GM23338 (cell line): ENCODE data around the gene MIEF2. TPM values are rescaled to one million over a fixed set of nuclear protein-coding genes. Genes with fewer than 3 reads are reported as not detected.

Experiments used
- ATAC-seq: fragments of 200-7000 bp; cut with Tn5 transposase; 3 replicates; pipeline ENCODE4 v1.9.1; 2020
- DNase-seq: peaks from one replicate; pipeline ENCODE4 v3.0.0-alpha.2; 2015; ENCODE audit warnings: low spot score
- H2AFZ ChIP-seq: fragments of 200-600 bp; sonication (generic); 2 replicates; pipeline ENCODE4 v1.8.0; 2016; ENCODE audit warnings: antibody characterized with exemption, mild to moderate bottlenecking, moderate library complexity
- H3F3A ChIP-seq: fragments of 200-600 bp; sonication (generic); replicated peaks from 2 replicates; pipeline ENCODE4 v1.8.0; 2017; ENCODE audit warnings: antibody characterized with exemption, mixed run types, low read depth
- H3K27ac ChIP-seq: fragments of 200-600 bp; sonication (generic); 2 replicates; pipeline ENCODE4 v1.6.1; 2016; ENCODE audit warnings: low read depth
- H3K27me3 ChIP-seq: fragments of 200-600 bp; sonication (generic); 2 replicates; pipeline ENCODE4 v1.8.0; 2016; ENCODE audit warnings: mild to moderate bottlenecking, mixed run types, moderate library complexity; ENCODE audit not compliant: insufficient read depth
- H3K36me3 ChIP-seq: fragments of 200-600 bp; sonication (generic); 2 replicates; pipeline ENCODE4 v1.8.0; 2016; ENCODE audit warnings: mild to moderate bottlenecking; ENCODE audit not compliant: insufficient read depth
- H3K4me1 ChIP-seq: fragments of 200-600 bp; sonication (generic); 2 replicates; pipeline ENCODE4 v1.8.0; 2016; ENCODE audit warnings: mild to moderate bottlenecking, moderate library complexity; ENCODE audit not compliant: insufficient read depth
- H3K4me2 ChIP-seq: fragments of 200-600 bp; sonication (generic); 2 replicates; pipeline ENCODE4 v1.7.1; 2017; ENCODE audit warnings: mixed run types
- H3K4me3 ChIP-seq: fragments of 200-600 bp; sonication (generic); 2 replicates; pipeline ENCODE4 v1.6.1; 2016; ENCODE audit warnings: mixed run types
- H3K79me2 ChIP-seq: fragments of 200-600 bp; sonication (generic); replicated peaks from 2 replicates; pipeline ENCODE4 v1.8.0; 2017; ENCODE audit warnings: mild to moderate bottlenecking; ENCODE audit not compliant: insufficient read depth
- H3K9me2 ChIP-seq: fragments of 200-600 bp; sonication (generic); 2 replicates; pipeline ENCODE4 v1.8.0; 2017; ENCODE audit not compliant: insufficient read depth
- H4K20me1 ChIP-seq: fragments of 200-600 bp; sonication (generic); replicated peaks from 2 replicates; pipeline ENCODE4 v1.8.0; 2017; ENCODE audit warnings: mild to moderate bottlenecking; ENCODE audit not compliant: insufficient read depth
- H3K27ac Mint-ChIP-seq: 2 replicates; pipeline ENCODE4 v1.8.0; 2020; ENCODE audit warnings: inconsistent platforms, mild to moderate bottlenecking, moderate library complexity, mixed read lengths
- H3K27me3 Mint-ChIP-seq: 3 replicates; pipeline ENCODE4 v1.8.0; 2022; ENCODE audit warnings: low read depth, mild to moderate bottlenecking, moderate library complexity, mixed read lengths, inconsistent platforms; ENCODE audit not compliant: insufficient read depth, poor library complexity
- H3K36me3 Mint-ChIP-seq: 3 replicates; pipeline ENCODE4 v1.8.0; 2021; ENCODE audit warnings: low read depth, mild to moderate bottlenecking, inconsistent platforms, moderate library complexity, mixed read lengths
- H3K4me1 Mint-ChIP-seq: 3 replicates; pipeline ENCODE4 v1.8.0; 2020; ENCODE audit warnings: mild to moderate bottlenecking, inconsistent platforms, mixed read lengths
- H3K4me3 Mint-ChIP-seq: 3 replicates; pipeline ENCODE4 v1.8.0; 2021; ENCODE audit warnings: moderate library complexity, mild to moderate bottlenecking, inconsistent platforms, mixed read lengths
- H3K9me3 Mint-ChIP-seq: 3 replicates; pipeline ENCODE4 v1.8.0; 2020; ENCODE audit warnings: moderate library complexity, mild to moderate bottlenecking, inconsistent platforms, mixed read lengths
- CREB1 ChIP-seq: fragments of 250-450 bp; sonication (Bioruptor Pico); IDR thresholded peaks from 2 replicates; pipeline ENCODE4 v1.5.0; 2020; ENCODE audit warnings: low read depth, mild to moderate bottlenecking, moderate library complexity
- CTCF ChIP-seq, 2 experiments: fragments of 200-600 bp in 1 of 2; sonication (generic) in 1 of 2; conservative IDR thresholded peaks; 2 replicates each; pipeline versions ENCODE4 v1.5.1 to v1.6.1; 2016 to 2017; ENCODE audit warnings: antibody characterized with exemption in 2 of 2, low read depth in 2 of 2, mild to moderate bottlenecking in 2 of 2, moderate library complexity in 1 of 2
- ETS1 ChIP-seq: IDR thresholded peaks from 2 replicates; pipeline ENCODE4 v1.6.1; 2016; ENCODE audit warnings: antibody characterized with exemption
- EZH2 ChIP-seq: fragments of 200-600 bp; sonication (generic); IDR thresholded peaks from one replicate; pipeline ENCODE4 v1.8.0; 2017; ENCODE audit warnings: antibody characterized with exemption, mild to moderate bottlenecking, low read depth; ENCODE audit not compliant: unreplicated experiment
- EZH2phosphoT487 ChIP-seq: fragments of 200-600 bp; sonication (generic); IDR thresholded peaks from one replicate; pipeline ENCODE4 v1.8.1; 2018; ENCODE audit warnings: antibody characterized with exemption; ENCODE audit not compliant: unreplicated experiment
- JUNB ChIP-seq: IDR thresholded peaks from one replicate; pipeline ENCODE4 v1.6.1; 2016; ENCODE audit warnings: antibody characterized with exemption; ENCODE audit not compliant: unreplicated experiment
- NANOG ChIP-seq: IDR thresholded peaks from 2 replicates; pipeline ENCODE4 v1.6.1; 2016; ENCODE audit warnings: antibody characterized with exemption, borderline replicate concordance
- POLR2AphosphoS5 ChIP-seq: IDR thresholded peaks from 2 replicates; pipeline ENCODE4 v1.6.1; 2016; ENCODE audit warnings: antibody characterized with exemption, low read depth
- REST ChIP-seq: IDR thresholded peaks from one replicate; pipeline ENCODE4 v1.6.1; 2018; ENCODE audit warnings: antibody characterized with exemption; ENCODE audit not compliant: unreplicated experiment
- STAT1 ChIP-seq: IDR thresholded peaks from one replicate; pipeline ENCODE4 v1.6.1; 2016; ENCODE audit warnings: antibody characterized with exemption; ENCODE audit not compliant: unreplicated experiment
- ZNF114 ChIP-seq: fragments of 250-450 bp; sonication (Bioruptor Pico); IDR thresholded peaks from 2 replicates; pipeline ENCODE4 v1.5.0; 2020; ENCODE audit warnings: mild to moderate bottlenecking, moderate library complexity
- ZNF331 ChIP-seq: fragments of 250-450 bp; sonication (Bioruptor Pico); IDR thresholded peaks from 2 replicates; pipeline ENCODE4 v1.5.0; 2020; ENCODE audit warnings: low read depth, mild to moderate bottlenecking, moderate library complexity
- ZNF462 ChIP-seq: fragments of 250-450 bp; sonication (Bioruptor Pico); IDR thresholded peaks from 2 replicates; pipeline ENCODE4 v1.5.0; 2020; ENCODE audit warnings: mild to moderate bottlenecking, moderate library complexity
- polyA plus RNA-seq: library from polyadenylated mRNA; unstranded; fragments of >200 nt; fragmentation: Nextera tagmentation; extraction: Ambion mirVana; gene quantifications from 2 replicates; pipeline ENCODE4 v1.2.1, GENCODE V29; 2016
- total RNA-seq: library from RNA; depleted of rRNA; stranded (reverse); fragments of >200 nt; shearing (Covaris generic); gene quantifications from 2 replicates; pipeline ENCODE4 v1.2.3, GENCODE V29; 2014

The MIEF2 gene
- total and polyA plus RNA-seq, 2 experiments from 2014 or later, result 8.2 to 26.5 TPM

- Mint-ChIP-seq H3K4me1 (peaks cover 23% of the 10 kb centered on the region), H3K27me3 (peaks cover 15% of the 10 kb centered on the region), H3K9me3 (no peaks in the 10 kb centered on the region), H3K36me3 (no peaks in the 10 kb centered on the region; the same call in 2 of the 3 replicates), H3K4me3 (peak overlapping the region; percentile 30; the same call in 2 of the 3 replicates), H3K27ac (no peak overlapping the region; the same call in 1 of the 2 replicates)
- Histone ChIP-seq H3K27me3 (no peaks in the 10 kb centered on the region), H4K20me1 (peaks cover 4% of the 10 kb centered on the region), H3K79me2 (peaks cover 58% of the 10 kb centered on the region), H3K4me2 (no peak overlapping the region), H3K4me1 (peaks cover 16% of the 10 kb centered on the region), H3F3A (0 out of 2 replicates have a peak, but pooled peaks cover 3% of the 10 kb centered on the region), H3K4me3 (no peak overlapping the region), H3K36me3 (no peaks in the 10 kb centered on the region), H3K9me2 (no peaks in the 10 kb centered on the region), H3K27ac (no peak overlapping the region), H2AFZ (no peak overlapping the region)
- ATAC-seq, result no peak
- DNase-seq, result no peak
- no peak for TF ChIP-seq STAT1
- no peak for TF ChIP-seq EZH2phosphoT487
- no peak for TF ChIP-seq ETS1
- no peak for TF ChIP-seq EZH2
- TF ChIP-seq ZNF462 (CRISPR knock-in tag), result no peak
- no peak for TF ChIP-seq CREB1 (CRISPR knock-in tag)
- TF ChIP-seq ZNF331, result no peak
- TF ChIP-seq JUNB, result no peak
- TF ChIP-seq NANOG, result no peak
- no peak for TF ChIP-seq REST
- no peak for TF ChIP-seq POLR2AphosphoS5
- TF ChIP-seq CTCF (conservative IDR thresholded peaks at IDR 0.05; ENCODE audit: low read depth in 2 of 2), result no peak
- no peak for TF ChIP-seq ZNF114 (CRISPR knock-in tag)
Observed at GRCh38 chr17:18227635-18228034, 32.8 kb upstream of the MIEF2 start.
